ENCODE results near the gene IGF2BP3.
"Not testable (repeated sequence)": the region's sequence is repeated elsewhere in the genome, so short reads cannot be mapped to it uniquely, and the experiment has no call there.

The IGF2BP3 gene

DNA sequence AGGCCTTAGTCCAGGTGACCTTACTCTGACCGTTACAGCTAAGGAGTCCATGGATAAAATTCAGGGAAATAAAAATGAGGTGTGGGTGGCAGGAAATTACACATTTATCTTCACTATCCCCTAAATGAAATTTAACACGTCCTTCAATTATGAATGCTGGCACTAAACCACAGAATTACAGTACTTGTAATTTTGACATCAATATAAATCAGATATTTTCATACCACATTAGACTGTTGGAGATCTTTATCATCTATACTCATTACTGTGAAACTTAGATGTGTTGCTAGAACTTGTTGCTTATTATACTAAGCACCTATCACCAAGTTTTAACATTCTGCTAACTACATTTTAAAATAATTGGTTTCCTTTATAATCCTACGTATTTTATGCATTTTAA, 51.1 kb downstream of the IGF2BP3 start:
- DNase-seq = no peak

GRCh38 chr7:23418046-23418445, 52.2 kb downstream of the IGF2BP3 start:
- DNase-seq = no peak

- DNase-seq = no peak
These were observed 55.1 kb downstream of the IGF2BP3 start for GRCh38 chr7:23415198-23415597.

GRCh38 chr7:23410446-23411183, 59.7 kb downstream of the IGF2BP3 start:
- no peak for DNase-seq

DNA sequence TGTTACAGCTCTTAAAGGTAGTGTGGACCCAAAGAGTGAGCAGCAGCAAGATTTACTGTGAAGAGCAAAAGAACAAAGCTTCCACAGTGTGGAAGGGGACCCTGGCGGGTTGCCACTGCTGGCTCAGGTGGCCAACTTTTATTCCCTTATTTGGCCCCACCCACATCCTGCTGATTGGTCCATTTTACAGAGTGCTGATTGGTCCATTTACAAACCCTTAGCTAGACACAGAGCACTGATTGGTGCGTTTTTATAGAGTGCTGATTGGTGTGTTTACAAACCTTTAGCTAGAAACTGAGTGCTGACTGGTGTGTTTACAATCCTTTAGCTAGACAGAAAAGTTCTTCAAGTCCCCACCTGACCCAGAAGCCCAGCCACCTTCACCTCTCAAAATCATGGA, 63.7 kb downstream of the IGF2BP3 start:
- not testable (repeated sequence) for DNase-seq

DNA sequence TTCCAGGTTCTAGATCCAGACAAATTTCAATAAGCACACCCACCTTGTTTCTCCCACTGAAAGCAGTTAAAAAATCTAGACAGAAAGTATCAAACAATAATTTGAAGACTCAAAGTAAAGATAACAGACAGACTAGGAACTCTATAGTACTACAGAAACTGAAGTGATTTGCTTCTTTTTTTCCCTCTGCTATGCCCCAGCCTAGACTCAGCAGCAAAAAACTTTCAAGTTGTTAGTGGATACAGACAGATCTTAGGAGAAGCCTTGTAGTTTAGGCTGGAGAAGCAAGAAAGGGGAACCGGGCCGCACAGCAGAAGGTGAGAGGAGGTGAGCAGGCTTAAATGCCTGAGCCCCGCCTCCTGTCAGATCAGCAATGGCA, 65.1 kb downstream of the IGF2BP3 start:
- DNase-seq = no peak

DNA sequence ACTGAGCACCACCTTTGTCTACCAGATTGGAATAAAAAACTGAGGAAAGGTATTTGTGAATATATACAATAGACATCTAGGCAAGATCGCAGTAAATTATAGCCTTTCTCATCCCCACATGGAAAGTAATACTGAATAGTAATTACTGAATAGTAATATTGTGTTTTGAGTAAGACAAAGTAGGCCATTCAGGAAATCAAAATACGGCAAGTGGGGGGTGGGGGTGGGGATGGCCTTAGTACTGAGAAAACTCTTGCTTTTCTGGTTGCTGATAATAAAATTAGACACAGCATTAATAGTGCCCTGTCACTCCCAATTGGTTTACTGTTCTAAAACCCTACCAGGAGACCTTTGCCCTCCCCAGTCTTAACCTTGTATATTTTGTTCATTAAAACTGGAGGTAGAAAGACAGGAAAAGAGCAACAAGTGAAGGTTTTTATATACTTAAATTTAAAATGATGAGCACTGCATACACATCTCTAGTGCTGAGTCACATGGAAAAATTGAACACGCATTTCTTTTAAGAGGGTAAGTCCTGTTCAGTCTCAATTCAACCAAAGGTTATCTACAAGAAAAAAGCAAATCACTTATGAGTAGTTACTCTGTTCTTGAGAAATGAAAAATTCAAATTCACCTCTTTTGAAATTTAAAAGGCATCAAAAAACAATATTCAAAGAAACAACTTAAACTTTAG, 65.6 kb downstream of the IGF2BP3 start:
- peak; percentile 54 for DNase-seq

DNA sequence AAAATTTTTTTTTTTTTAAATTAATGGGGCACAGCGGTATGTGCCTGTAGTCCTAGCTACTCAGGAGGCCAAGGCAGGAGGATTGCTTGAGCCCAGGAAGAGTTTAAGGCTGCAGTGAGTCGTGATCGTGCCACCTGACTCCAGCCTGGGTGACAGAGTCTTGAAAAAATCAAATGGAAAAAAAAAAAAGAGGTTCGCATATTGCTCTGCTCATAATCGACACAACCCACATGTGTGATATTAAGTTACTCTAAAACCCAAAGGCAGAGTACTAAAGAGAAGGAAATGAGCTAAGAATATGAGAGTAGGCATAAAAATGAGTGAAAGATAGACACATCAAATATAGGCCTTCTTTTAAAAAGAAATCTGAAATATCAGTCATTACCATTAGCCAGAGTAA, 66.3 kb downstream of the IGF2BP3 start:
- DNase-seq = no peak

DNA sequence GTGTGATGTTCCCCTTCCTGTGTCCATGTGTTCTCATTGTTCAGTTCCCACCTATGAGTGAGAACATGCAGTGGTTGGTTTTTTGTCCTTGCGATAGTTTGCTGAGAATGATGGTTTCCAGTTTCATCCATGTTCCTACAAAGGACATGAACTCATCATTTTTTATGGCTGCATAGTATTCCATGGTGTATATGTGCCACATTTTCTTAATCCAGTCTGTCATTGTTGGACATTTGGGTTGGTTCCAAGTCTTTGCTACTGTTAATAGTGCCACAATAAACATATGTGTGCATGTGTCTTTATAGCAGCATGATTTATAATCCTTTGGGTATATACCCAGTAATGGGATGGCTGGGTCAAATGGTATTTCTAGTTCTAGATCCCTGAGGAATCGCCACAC, 72.2 kb downstream of the IGF2BP3 start:
- not testable (repeated sequence) for DNase-seq

- DNase-seq = no peak
These were observed 73.0 kb downstream of the IGF2BP3 start for GRCh38 chr7:23397241-23397640.

GRCh38 chr7:23396222-23397015, 73.9 kb downstream of the IGF2BP3 start:
- no peak for DNase-seq

DNA sequence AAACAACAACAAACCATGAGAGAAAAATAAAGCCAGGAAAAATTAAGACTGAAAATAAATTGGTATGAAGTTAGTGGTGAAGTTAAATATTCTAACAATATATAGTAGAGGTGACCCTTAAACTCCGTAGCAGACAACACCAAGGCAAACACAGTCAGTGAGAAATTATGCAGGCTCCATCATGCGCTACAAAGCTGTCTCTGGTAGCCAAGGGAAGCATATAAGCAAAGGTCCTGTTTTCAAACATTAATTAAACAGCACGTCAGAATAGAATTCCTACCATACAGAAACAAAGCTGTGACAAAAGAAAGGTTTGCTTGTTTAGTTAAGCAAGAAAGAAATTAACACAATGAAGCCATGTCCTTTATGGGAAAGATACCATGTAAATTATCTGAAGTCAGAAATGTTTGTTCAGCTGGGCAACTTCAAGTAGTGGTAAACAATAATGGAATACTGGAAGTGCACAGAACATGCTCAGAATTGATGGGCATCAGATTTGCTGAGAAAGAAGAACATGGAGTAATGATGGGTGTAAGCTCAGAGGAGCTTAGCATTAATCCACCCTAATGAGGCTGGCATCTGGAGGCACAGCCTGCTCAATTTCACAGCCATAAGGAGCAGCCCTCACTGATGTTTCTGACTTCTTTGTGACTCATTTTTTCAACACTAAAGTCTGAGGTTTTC, 75.7 kb downstream of the IGF2BP3 start:
- no peak for DNase-seq

DNA sequence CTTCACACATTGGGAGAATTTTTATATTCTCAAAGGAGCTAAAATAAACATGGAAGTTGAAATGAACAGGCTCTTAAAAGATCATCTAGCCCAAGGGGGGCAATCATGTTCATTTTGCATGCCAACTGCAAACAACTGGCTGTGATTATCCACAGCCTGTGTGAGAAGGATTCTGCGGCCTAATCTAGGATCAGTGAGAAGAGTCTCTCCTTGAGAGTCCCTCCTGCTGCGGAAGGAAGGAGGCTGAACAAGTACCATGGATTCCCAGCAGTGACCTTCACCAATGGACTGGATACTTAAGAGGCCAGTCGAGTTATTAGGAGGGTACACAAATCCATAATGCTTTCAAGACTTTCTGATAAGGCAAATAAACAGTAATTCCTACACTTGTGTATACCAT, 76.7 kb downstream of the IGF2BP3 start:
- peak; percentile 8 for DNase-seq

DNA sequence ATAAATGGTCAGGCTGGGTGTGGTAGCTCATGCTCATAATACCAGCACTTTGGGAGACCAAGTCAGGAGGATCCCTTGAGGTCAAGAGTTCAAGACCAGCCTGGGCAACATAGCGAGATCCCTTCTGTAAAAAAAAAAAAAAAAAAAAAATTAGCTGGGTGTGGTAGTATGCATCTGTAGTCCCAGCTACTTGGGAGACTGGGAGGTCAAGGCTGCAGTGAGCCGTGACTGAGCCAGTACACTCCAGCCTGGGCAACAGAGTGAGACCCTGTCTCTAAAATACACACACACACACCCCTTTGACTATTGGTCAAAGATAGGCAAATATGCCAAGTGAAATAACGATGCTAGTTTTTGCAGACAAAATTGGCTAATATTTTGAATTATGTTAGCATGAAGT, 80.6 kb downstream of the IGF2BP3 start:
- DNase-seq = no peak

DNA sequence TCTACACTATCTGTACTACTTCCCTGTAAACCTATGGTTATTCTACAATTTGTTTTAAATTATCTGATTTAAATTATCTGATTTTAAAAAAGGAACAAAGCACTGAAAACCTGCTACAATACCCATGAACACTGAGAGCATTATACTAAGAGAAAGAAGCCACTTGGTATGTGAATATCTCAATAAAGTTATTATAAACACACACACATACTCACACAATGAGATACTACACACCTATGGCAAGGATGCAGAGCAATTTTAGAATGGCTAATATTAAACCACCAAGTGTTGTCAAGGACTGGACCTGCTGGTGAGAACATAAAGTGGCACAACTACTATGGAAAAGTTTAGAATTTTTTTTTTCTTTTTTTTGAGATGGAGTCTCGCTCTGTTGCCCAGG, 82.7 kb downstream of the IGF2BP3 start:
- no peak for DNase-seq

GRCh38 chr7:23385140-23385539, 85.2 kb downstream of the IGF2BP3 start:
- DNase-seq = no peak

- DNase-seq = no peak
These were observed 87.1 kb downstream of the IGF2BP3 start for GRCh38 chr7:23383225-23383624.

DNA sequence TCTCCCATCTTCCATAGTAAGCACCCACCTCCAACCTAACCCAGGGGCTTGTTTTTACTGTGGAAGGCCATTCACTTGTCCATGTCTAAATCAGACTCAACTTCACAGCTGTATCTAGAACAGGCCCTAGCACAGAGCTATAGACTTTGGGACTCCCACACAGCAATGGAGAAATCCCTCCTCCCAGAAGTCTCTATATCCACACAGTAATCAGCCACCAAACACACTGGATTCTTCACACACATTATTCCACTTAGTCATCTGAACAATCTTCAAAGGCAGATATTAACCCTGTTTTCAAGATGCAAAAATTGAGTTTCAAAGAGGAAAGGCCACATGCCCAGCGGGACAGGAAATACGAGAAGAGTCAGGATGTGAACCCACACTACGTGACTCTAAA, 89.3 kb downstream of the IGF2BP3 start:
- no peak for DNase-seq

- DNase-seq = no peak
These were observed 89.7 kb downstream of the IGF2BP3 start for GRCh38 chr7:23380556-23380955.

DNA sequence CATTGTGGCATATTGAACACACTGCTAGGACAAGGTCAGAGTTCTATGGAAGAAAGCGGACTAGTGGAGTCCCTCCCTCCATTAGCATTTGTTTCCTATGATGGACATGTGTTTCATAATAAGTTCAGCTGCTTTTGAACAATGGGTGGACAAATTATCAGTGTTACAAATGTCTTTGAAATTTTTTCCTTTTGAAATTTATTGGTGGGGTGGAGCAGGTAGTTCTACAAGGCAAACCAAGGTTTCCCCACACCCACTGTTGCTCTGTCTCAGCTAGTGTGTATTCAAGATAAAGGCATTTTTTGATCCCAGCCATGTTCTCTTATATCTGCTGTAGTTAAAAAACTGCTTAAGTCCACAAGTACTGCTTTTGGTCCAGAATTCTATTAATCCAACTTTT, 91.3 kb downstream of the IGF2BP3 start:
- no peak for DNase-seq

GRCh38 chr7:23377134-23377533, 93.2 kb downstream of the IGF2BP3 start:
- DNase-seq = no peak

DNA sequence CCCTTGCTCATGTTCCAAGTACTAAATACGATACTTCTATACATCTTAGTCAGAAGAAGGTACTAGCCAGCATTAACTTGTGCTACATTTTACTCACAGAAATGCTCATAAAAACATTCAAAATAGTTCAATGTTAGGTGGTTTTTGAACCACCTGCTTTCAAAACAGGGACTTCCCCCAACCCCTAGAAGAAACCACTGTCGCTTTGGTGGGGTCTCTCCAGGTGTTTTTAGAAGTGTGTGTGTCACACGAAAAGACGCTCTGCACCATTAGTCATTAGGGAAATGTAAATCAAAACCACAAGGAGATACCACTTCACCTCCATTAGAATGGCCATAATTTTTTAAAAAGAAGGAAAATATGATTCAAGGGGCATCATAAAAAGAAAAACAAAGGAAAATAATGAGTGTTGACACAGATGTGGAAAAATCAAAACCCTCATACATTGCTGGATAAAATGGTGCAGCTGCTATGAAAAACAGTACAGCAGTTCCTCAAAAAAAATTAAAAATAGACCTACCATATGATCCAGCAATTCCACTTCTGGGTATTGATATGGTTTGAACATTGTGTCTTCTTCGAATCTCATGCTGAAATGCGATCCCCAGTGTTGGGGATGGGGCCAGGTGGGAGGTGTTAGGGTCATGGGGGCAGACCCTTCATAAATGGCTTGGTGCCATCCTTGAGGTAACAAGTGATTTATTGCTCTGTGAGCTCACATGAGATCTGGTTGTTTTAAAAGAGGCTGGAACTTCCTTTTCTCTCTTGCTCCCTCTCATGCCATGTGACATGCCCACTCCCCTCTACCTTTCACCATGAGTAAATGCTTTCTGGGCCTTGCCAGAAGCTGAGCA, 96.9 kb downstream of the IGF2BP3 start:
- DNase-seq = no peak
